IPS-NIHi7 (cell line): ENCODE measurements around the gene EIF3J.

Experiments
- DNase-seq: peaks from one replicate; pipeline ENCODE4 v3.0.0; 2012; ENCODE audit warnings: mixed read lengths; ENCODE audit errors: extremely low spot score

EIF3J gene

DNA sequence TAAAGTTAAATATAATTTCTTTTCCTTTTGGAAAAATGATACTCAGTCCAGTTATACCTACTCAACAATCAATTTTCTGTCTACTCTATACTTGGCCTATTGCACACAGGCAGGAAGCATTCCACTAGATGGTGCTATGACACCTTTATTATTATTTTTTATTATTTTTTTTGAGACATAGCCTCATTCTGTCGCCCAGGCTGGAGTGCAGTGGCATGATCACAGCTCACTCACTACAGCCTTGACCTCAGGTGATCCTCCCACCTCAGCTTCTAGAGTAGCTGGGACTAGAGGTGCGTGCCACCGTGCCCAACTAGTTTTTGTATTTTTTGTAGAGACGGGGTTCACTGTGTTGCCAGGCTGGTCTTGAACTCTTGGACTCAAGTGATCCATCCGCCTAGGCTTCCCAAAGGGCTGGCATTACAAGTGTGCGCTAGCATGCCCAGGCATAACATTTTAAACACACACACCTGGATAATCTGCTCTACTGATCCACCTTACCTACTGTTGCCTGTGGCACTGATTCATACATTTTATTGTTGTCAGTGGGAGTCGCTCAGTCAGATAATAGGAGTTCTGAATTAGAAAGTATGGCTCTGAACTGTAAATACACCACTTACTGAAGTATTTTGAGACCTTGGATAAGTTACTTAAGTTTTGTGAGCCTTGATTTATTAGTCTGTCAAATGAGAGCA lies 56.2 kb downstream of the EIF3J start:
- DNase-seq = no peak

DNA sequence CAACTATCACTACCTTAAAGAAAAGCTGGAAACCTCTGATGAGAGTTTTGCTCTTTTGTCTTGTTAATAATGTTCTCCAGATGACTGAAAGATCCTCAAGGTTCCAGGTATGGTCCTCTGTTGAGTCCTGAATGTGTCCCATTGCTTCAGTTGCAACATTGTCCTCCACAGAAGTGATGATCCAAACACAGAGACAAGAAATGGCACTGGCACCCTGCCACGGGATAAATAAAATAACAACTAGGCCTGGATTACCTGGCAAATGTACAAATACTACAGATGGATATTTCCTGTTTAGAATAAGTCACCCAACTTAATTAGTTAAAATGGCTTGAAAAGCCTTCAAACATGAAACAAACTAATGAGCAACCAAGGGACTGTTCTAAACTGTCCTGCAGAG lies 58.3 kb downstream of the EIF3J start:
- DNase-seq = no peak

DNA sequence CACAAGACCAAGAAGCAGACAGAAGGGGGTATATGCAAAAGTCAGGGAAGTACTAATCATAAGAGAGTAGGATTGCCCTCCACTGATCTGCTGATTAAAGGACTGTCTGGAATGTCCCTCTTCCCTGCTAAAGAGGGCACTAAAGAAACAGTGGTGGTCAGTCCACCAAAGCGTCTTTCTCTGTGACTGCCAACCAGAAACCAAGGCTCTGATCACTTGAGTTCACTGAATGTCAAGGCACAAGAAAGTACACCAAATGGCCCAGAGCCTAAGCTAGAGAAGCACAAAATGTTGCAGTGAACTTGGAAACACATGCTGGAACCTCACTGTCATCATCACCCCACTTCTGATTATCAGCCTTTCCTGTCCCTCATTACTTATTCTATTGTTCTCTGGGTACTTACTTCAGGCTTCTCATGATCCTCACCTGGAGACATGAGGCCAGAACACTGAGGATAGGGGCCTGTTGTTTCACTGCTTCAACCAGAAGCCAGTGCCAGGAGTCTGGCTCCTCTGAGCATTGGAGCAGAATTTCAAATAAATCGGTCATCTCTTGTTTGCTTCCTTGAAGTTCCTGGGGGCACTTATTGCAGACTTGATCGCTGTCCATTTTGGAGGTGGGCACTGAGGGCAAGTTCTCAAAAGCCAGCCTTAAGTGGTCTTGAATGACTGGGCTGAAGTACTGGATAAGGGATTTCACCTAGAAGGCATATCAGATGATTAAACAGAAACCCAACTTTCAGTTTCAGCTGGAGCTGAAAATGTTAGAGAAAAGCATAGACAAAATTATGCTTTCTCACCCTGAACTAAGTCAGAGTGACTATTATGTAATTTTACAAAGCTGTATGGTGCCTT lies 58.9 kb downstream of the EIF3J start:
- DNase-seq = no peak

DNA sequence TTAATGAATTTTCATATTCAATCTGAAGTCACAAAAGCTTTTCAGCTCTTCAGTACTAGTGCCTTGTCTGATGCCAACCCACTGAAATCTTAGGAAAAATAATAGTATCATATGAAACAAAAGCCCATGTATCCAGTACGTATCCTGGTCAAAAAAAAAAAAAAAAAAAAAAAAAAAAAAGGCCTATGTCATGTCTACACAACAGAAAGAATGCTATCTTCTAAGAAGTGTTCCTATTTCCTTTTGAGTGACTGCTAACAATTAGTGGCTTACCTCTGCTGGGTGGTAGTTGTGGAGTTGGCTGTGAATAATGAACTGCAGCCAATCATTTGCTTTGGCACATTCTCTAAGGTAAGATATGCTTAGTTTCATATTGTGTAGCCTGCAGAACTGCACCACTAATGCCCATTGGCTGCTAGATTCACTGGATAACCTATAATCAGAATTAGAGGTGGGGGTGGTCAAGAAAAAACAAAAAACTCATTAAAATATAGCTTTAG lies 59.6 kb downstream of the EIF3J start:
- no peak for DNase-seq

DNA sequence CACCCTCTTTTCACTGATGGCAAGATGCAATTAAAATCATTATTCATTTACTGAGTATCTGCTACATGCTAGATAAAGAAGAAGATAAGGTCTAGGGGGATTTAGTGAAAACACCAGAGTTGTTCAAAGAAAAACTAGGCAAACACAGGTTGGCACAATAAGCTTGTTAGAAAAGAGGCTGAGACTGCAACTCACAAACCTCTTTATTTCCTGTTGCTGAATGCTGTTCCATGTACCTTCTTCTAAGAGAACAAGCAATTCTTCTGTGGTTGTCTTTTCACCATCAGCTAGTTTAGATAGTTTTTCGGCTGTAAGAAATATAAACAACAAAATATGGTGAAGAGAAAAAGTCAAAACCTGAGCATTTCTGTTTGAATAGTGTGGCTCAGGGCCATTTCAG lies 61.1 kb downstream of the EIF3J start:
- no peak for DNase-seq

DNA sequence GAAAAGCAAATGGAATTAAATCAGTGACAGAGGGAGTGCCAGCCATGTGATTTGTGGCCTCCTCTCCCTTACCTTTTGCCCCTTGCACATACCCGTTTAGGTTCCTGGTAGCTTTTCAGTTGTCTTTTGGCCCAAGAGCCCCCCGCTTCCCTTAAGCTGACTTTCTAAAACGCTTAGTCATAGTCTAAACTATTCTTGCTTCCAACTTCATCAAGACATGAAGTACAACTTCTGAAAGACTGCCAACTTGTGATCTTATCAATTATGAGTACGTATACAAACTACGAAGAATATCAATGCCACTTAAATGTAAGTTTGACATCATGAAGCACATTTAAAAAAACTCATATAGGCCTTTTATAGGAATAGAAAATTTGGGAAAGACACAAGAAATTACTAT lies 61.9 kb downstream of the EIF3J start:
- no peak for DNase-seq

DNA sequence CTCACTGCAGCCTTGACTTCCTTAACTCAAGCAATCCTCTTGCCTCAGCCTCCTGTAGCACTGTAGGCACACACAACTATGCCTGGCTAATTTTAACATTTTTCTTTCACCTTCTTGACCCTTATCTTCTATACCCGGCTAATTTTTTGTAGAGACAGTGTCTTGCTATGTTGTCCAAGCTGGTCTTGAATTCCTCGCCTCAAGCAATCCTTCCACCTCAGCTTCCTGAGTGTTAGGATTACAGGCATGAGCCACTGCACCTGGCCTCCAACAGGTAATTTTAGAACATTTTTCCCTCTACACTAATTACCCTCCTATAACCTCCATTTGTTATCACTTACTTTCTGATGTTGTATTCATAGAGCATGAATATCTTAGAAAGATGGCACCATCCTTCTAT lies 66.2 kb downstream of the EIF3J start:
- DNase-seq = no peak

DNA sequence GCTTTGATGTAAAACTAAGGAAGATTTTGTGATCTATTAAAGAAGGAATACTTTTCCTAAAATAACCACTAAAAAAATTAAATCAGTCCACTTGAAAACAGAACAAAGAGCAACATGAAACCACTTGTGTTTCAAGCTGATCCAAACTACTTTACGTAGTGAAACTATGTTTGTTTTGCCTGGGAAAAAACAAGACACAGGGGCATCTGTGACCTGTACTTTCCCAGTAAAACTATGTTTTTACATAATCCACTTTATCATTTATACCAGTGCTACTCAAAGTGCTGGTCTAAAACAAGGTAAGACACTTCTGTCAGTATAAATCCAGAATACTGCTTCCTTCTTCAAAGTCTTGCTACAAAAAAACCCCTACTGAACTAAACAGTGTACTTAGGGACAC lies 69.8 kb downstream of the EIF3J start:
- no peak for DNase-seq
